Epithelial cell of esophagus (primary cell): ENCODE results near the gene GLIS2.

Experiments
- DNase-seq: peaks from one replicate; pipeline ENCODE4 v3.0.0; 2010; ENCODE audit warnings: low read depth
- H3K4me3 ChIP-seq: 2 replicates; pipeline ENCODE4 v1.5.1; 2011; ENCODE audit warnings: mild to moderate bottlenecking, low read length, control low read depth
- CTCF ChIP-seq: IDR thresholded peaks from 2 replicates; pipeline ENCODE4 v1.5.1; 2011; ENCODE audit warnings: low read depth, mild to moderate bottlenecking, low read length, control low read depth, inconsistent platforms; ENCODE audit not compliant: insufficient read depth; ENCODE audit errors: missing control alignments

Gene GLIS2

GRCh38 chr16:4376893-4377572 is 61.2 kb downstream of the GLIS2 start:
- TF ChIP-seq CTCF: no peak
- DNase-seq: no peak
- no peak overlapping the region for H3K4me3 ChIP-seq

- no peak for DNase-seq
- no peak overlapping the region for H3K4me3 ChIP-seq
- no peak for TF ChIP-seq CTCF
Measured at GRCh38 chr16:4377573-4378154, 61.8 kb downstream of the GLIS2 start.

DNA sequence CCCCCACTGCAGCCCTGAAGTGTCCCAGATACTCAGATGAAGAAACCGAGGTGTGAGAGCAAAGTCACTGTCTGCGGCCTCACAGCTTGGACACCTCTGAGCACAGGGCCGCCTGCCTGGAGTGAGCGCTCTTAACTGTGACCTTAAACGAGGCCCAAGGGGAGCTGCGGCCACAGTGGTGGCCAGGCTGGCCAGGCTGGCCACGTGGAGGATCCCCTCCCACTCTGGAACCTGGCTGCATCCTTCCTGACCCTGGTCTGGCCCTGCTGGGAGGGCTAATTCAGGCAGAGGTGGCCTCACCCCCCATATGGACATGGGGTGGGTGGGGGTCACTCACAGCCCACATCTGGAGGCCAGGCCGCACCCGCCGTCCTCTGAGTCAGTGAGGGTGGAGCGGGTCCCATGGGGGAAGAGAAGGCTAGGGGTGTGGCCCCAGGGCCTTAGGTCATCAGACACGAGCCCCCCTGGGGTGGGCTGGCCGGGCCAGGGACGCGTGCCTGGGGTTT is 62.3 kb downstream of the GLIS2 start:
- H3K4me3 ChIP-seq: no peak overlapping the region
- no peak for DNase-seq
- no peak for TF ChIP-seq CTCF

DNA sequence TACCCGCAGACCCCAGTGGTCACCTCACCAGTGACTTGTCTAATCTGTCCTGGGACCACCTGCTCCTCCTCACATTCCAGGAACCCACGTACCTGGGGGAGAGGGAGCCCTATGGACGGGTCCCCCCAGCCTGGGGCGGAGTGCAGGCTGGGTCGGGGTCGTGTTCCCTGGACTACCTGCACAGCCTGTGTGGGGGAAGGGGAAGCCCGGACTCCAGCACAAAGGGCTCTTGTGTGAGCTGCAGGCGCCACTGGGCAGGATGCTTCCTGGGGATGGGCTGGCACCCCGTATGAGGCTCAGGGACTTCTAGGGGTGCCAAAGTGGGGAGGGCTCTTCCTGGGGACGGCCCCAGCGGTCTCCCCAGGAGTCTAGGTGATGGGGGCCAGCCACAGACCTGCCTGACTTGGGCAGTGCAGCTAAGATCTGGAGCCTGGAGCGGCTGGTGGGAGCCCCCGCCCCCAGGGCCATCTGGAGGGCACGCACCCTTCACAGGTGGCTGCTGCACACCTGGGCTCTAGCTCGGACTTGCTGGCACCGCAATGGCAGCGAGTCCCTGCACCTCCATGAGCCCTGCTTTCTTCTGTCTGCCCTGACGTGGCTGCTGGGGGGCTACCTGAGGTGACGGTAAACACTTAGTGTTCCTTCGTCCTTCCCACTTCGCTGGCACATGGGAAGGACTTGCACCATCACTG is 63.3 kb downstream of the GLIS2 start:
- no peak overlapping the region for H3K4me3 ChIP-seq
- TF ChIP-seq CTCF: no peak
- no peak for DNase-seq

- no peak for TF ChIP-seq CTCF
- DNase-seq: no peak
- H3K4me3 ChIP-seq: no peak overlapping the region
Measured at GRCh38 chr16:4380119-4381063, 64.5 kb downstream of the GLIS2 start.

- TF ChIP-seq CTCF: no peak
- DNase-seq: no peak
- no peak overlapping the region for H3K4me3 ChIP-seq
Measured at GRCh38 chr16:4381072-4381934, 65.4 kb downstream of the GLIS2 start.
